OCI-LY1 (cell line): ENCODE measurements around the gene AP4E1.

ENCODE experiments used
- H2AFZ ChIP-seq: fragments of 200-600 bp; sonication (generic), shearing (Covaris generic); 2 replicates; pipeline ENCODE4 v1.6.0; 2014; ENCODE audit warnings: antibody characterized with exemption, mild to moderate bottlenecking, low read length
- H3F3A ChIP-seq: fragments of 200-600 bp; sonication (generic), shearing (Covaris generic); 2 replicates; pipeline ENCODE4 v1.6.0; 2014; ENCODE audit warnings: mild to moderate bottlenecking, antibody characterized with exemption, low read length, moderate library complexity; ENCODE audit not compliant: insufficient read depth
- H3K27ac ChIP-seq: fragments of 200-600 bp; sonication (generic); 2 replicates; pipeline ENCODE4 v1.5.1; 2014; ENCODE audit warnings: low read length, mixed run types, mild to moderate bottlenecking, low read depth; ENCODE audit not compliant: poor library complexity, severe bottlenecking
- H3K27me3 ChIP-seq: fragments of 200-600 bp; sonication (generic); 2 replicates; pipeline ENCODE4 v1.6.0; 2014; ENCODE audit warnings: antibody characterized with exemption, mild to moderate bottlenecking, low read length, moderate library complexity; ENCODE audit not compliant: insufficient read depth
- H3K36me3 ChIP-seq: fragments of 200-600 bp; sonication (generic); 2 replicates; pipeline ENCODE4 v1.6.1; 2014; ENCODE audit warnings: mild to moderate bottlenecking, antibody characterized with exemption, low read length, moderate library complexity, mixed read lengths; ENCODE audit not compliant: insufficient read depth
- H3K4me1 ChIP-seq: fragments of 200-600 bp; sonication (generic); 2 replicates; pipeline ENCODE4 v1.5.1; 2014; ENCODE audit warnings: mild to moderate bottlenecking, low read length, moderate library complexity; ENCODE audit not compliant: insufficient read depth, severe bottlenecking
- H3K4me2 ChIP-seq: fragments of 200-600 bp; sonication (generic), shearing (Covaris generic); 2 replicates; pipeline ENCODE4 v1.6.1; 2014; ENCODE audit warnings: low read length
- H3K4me3 ChIP-seq: fragments of 200-600 bp; sonication (generic); 2 replicates; pipeline ENCODE4 v1.5.1; 2014; ENCODE audit warnings: low read length, low read depth, mild to moderate bottlenecking, mixed read lengths; ENCODE audit not compliant: poor library complexity, severe bottlenecking
- H3K79me2 ChIP-seq: fragments of 200-600 bp; shearing (Covaris generic); 2 replicates; pipeline ENCODE4 v1.6.1; 2016; ENCODE audit warnings: mixed run types, low read length, mixed read lengths; ENCODE audit not compliant: insufficient read depth
- H3K9ac ChIP-seq: fragments of 200-600 bp; sonication (generic), shearing (Covaris generic); 2 replicates; pipeline ENCODE4 v1.6.1; 2014; ENCODE audit warnings: mild to moderate bottlenecking, low read length, mixed read lengths
- H3K9me2 ChIP-seq: fragments of 200-600 bp; sonication (generic), shearing (Covaris generic); 2 replicates; pipeline ENCODE4 v1.6.1; 2014; ENCODE audit warnings: low read depth, mild to moderate bottlenecking, low read length, mixed read lengths
- H3K9me3 ChIP-seq: fragments of 200-600 bp; shearing (Covaris generic); 2 replicates; pipeline ENCODE4 v1.6.1; 2014; ENCODE audit warnings: low read length, mixed read lengths
- H4K20me1 ChIP-seq: fragments of 200-600 bp; sonication (generic), shearing (Covaris generic); 2 replicates; pipeline ENCODE4 v1.6.0; 2016; ENCODE audit warnings: mild to moderate bottlenecking, low read length; ENCODE audit not compliant: insufficient read depth
- CTCF ChIP-seq: fragments of 200-600 bp; sonication (generic), shearing (Covaris generic); IDR thresholded peaks from 2 replicates; pipeline ENCODE4 v1.5.1; 2017; ENCODE audit warnings: mild to moderate bottlenecking, antibody characterized with exemption, low read length, moderate library complexity, mixed read lengths
- EZH2 ChIP-seq: fragments of 200-600 bp; sonication (generic), shearing (Covaris generic); IDR thresholded peaks from 2 replicates; pipeline ENCODE4 v1.8.0; 2017; ENCODE audit warnings: borderline replicate concordance, mixed run types, mild to moderate bottlenecking, antibody characterized with exemption, low read length, moderate library complexity, mixed read lengths

AP4E1 gene

GRCh38 chr15:51048308-51048707 lies 139.8 kb downstream of the AP4E1 start:
- H3K4me3 ChIP-seq: no peak overlapping the region
- no peaks in the 10 kb centered on the region for H4K20me1 ChIP-seq
- H3F3A ChIP-seq: no peaks in the 10 kb centered on the region
- TF ChIP-seq CTCF (no peak), EZH2 (no peak)
- no peaks in the 10 kb centered on the region for H3K4me1 ChIP-seq
- H3K27ac ChIP-seq: no peak overlapping the region
- H3K9me2 ChIP-seq: no peaks in the 10 kb centered on the region
- no peak overlapping the region for H2AFZ ChIP-seq
- H3K36me3 ChIP-seq: no peaks in the 10 kb centered on the region
- H3K79me2 ChIP-seq: no peaks in the 10 kb centered on the region
- H3K4me2 ChIP-seq: no peak overlapping the region
- H3K27me3 ChIP-seq: no peaks in the 10 kb centered on the region
- H3K9ac ChIP-seq: no peak overlapping the region
- H3K9me3 ChIP-seq: no peaks in the 10 kb centered on the region

GRCh38 chr15:51049081-51049480 lies 140.6 kb downstream of the AP4E1 start:
- no peak overlapping the region for H2AFZ ChIP-seq
- no peaks in the 10 kb centered on the region for H3F3A ChIP-seq
- no peaks in the 10 kb centered on the region for H3K9me2 ChIP-seq
- no peaks in the 10 kb centered on the region for H3K79me2 ChIP-seq
- H3K27ac ChIP-seq: no peak overlapping the region
- no peaks in the 10 kb centered on the region for H3K9me3 ChIP-seq
- TF ChIP-seq CTCF (no peak), EZH2 (no peak)
- no peak overlapping the region for H3K4me2 ChIP-seq
- no peaks in the 10 kb centered on the region for H4K20me1 ChIP-seq
- H3K36me3 ChIP-seq: no peaks in the 10 kb centered on the region
- H3K4me3 ChIP-seq: no peak overlapping the region
- no peak overlapping the region for H3K9ac ChIP-seq
- H3K4me1 ChIP-seq: no peaks in the 10 kb centered on the region
- H3K27me3 ChIP-seq: no peaks in the 10 kb centered on the region

GRCh38 chr15:51051776-51052175 lies 143.3 kb downstream of the AP4E1 start:
- Histone ChIP-seq H4K20me1 (no peaks in the 10 kb centered on the region), H3K9me3 (no peaks in the 10 kb centered on the region)

More at GRCh38 chr15:51051776-51052175, 143.3 kb downstream of the AP4E1 start:
- H3K4me3 ChIP-seq: no peak overlapping the region
- TF ChIP-seq CTCF: no peak
- no peak for TF ChIP-seq EZH2
- no peaks in the 10 kb centered on the region for H3K4me1 ChIP-seq
- no peak overlapping the region for H2AFZ ChIP-seq
- H3K9me2 ChIP-seq: no peaks in the 10 kb centered on the region
- H3K4me2 ChIP-seq: no peak overlapping the region
- H3K27me3 ChIP-seq: no peaks in the 10 kb centered on the region
- no peaks in the 10 kb centered on the region for H3K79me2 ChIP-seq
- no peak overlapping the region for H3K27ac ChIP-seq
- no peaks in the 10 kb centered on the region for H3F3A ChIP-seq
- H3K36me3 ChIP-seq: no peaks in the 10 kb centered on the region
- H3K9ac ChIP-seq: no peak overlapping the region
